NOMO-1 treated with DMSO at 0.1 percent for 48 hours (cell line): ENCODE results near the gene AFG1L.

Experiments
- DNase-seq: peaks from one replicate; lab custom pipeline; 2025; ENCODE audit not compliant: unreplicated experiment; lab: John Stamatoyannopoulos, UW

The AFG1L gene

GRCh38 chr6:108568551-108569305, 273.9 kb downstream of the AFG1L start:
- no peak for DNase-seq

DNA sequence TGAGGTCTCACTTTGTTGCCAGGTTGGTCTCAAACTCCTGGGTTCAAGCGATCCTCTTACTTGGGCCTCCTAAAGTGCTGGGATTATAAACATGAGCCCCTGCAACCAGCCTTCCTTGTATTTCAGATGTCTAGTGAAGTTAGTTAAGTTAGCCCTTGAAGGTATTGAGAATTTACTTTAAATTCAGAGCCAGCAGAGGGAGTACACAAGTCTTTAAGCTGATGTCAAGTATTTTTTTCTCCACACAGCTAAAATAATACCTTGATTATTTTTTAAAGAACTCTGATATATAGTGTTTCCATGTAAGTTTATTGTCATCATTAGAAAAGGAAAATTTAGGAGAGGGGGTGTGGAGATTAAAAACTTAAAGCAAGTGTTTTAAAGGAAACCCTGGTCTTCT, 275.7 kb downstream of the AFG1L start:
- peak; percentile 23 for DNase-seq

DNA sequence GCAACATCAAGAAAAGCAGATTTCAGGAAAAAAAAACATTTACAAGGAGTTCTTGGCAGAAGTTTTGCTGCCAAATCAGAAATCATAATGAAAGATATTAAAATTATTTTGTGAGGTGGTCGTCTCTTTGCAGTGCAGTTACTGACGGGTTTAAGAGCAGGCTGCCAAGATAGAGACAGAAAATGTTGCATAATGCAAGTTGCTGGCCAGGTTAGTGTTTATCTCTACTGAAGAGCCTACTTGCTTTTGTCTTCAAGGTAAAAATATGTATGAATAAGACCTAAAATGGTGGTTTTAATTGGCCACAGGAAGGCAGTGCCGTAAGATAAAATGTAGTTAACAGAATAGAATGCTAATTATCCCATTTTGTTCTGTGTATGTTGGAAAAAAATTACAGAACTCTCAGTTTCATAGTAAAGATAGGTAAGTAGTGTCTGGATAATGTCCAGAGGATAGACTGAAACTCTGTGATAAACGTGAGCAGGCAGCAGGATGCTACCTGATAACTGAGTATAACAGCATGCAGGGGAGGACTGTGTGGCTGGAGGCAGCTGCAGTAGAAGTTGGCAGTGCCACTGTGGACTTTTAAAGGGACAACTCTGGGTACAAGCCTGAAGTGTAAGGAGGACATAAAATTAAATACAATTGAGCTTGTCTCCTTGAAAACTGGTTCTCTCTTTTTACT, 279.7 kb downstream of the AFG1L start:
- no peak for DNase-seq
